Endothelial cell (in vitro differentiated cells): ENCODE data around the gene IFNA1. TPM values are rescaled to one million over a fixed set of nuclear protein-coding genes. Genes with fewer than 3 reads are reported as not detected.

ENCODE experiments used
- DNase-seq: peaks from one replicate; pipeline ENCODE4 v3.0.0; 2021; ENCODE audit warnings: low spot score
- H3K27ac Mint-ChIP-seq: one replicate; pipeline ENCODE4 v1.8.0; 2021; ENCODE audit warnings: mixed read lengths, inconsistent platforms; ENCODE audit not compliant: unreplicated experiment
- H3K27me3 Mint-ChIP-seq: one replicate; pipeline ENCODE4 v1.8.0; 2021; ENCODE audit warnings: mild to moderate bottlenecking, moderate library complexity, mixed read lengths, inconsistent platforms; ENCODE audit not compliant: unreplicated experiment
- H3K36me3 Mint-ChIP-seq: one replicate; pipeline ENCODE4 v1.8.0; 2021; ENCODE audit warnings: mild to moderate bottlenecking, low read depth, mixed read lengths, inconsistent platforms; ENCODE audit not compliant: unreplicated experiment
- H3K4me1 Mint-ChIP-seq: one replicate; pipeline ENCODE4 v1.8.0; 2021; ENCODE audit warnings: mild to moderate bottlenecking, mixed read lengths, inconsistent platforms; ENCODE audit not compliant: unreplicated experiment
- H3K4me3 Mint-ChIP-seq: one replicate; pipeline ENCODE4 v1.8.0; 2021; ENCODE audit warnings: mild to moderate bottlenecking, mixed read lengths, inconsistent platforms; ENCODE audit not compliant: unreplicated experiment
- H3K9me3 Mint-ChIP-seq: one replicate; pipeline ENCODE4 v1.8.0; 2021; ENCODE audit warnings: mixed read lengths, inconsistent platforms; ENCODE audit not compliant: unreplicated experiment
- total RNA-seq: library from RNA; stranded (reverse); fragmentation: NEBNext Ultra II Directional; extraction: Animal tissue kit (Norgen Biotek cat#: 25700); gene quantifications from one replicate; pipeline ENCODE4 v1.2.1, GENCODE V29; 2021; ENCODE audit not compliant: unreplicated experiment
- TF ChIP-seq, protein P1 (sequence below): fragments of 200-600 bp; sonication (generic); IDR thresholded peaks from one replicate; pipeline ENCODE4 v1.5.0; 2021; ENCODE audit warnings: antibody characterized with exemption; ENCODE audit not compliant: unreplicated experiment

IFNA1 gene
- total RNA-seq, 1 donor from 2014 or later = not detected

DNA sequence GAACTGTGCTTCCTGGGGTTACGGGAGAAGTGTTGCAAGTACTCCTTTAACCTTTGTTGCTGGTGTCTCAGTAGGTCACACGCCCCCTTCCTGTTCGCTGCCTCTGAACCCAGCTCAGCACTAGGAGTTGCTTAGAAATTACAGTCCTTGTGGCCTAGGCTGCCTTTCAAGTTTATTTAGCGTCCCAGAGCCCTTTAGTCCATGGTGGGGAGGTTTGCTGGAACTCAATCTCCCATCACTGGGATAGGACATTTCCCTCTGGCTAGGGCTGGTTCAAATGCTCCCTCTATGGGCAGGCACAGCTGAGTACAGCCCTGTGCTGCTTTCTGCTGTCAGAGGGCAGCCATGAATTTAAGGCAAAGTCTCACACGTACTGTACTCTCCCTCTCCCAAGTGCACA is 26.6 kb upstream of the IFNA1 start:
- Mint-ChIP-seq H3K27me3 (no peaks in the 10 kb centered on the region), H3K36me3 (no peaks in the 10 kb centered on the region), H3K4me3 (no peak overlapping the region), H3K27ac (no peak overlapping the region), H3K4me1 (no peaks in the 10 kb centered on the region), H3K9me3 (no peaks in the 10 kb centered on the region)
- peak; percentile 9 for DNase-seq
- TF ChIP-seq, protein P1, sequence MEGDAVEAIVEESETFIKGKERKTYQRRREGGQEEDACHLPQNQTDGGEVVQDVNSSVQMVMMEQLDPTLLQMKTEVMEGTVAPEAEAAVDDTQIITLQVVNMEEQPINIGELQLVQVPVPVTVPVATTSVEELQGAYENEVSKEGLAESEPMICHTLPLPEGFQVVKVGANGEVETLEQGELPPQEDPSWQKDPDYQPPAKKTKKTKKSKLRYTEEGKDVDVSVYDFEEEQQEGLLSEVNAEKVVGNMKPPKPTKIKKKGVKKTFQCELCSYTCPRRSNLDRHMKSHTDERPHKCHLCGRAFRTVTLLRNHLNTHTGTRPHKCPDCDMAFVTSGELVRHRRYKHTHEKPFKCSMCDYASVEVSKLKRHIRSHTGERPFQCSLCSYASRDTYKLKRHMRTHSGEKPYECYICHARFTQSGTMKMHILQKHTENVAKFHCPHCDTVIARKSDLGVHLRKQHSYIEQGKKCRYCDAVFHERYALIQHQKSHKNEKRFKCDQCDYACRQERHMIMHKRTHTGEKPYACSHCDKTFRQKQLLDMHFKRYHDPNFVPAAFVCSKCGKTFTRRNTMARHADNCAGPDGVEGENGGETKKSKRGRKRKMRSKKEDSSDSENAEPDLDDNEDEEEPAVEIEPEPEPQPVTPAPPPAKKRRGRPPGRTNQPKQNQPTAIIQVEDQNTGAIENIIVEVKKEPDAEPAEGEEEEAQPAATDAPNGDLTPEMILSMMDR = no peak

DNA sequence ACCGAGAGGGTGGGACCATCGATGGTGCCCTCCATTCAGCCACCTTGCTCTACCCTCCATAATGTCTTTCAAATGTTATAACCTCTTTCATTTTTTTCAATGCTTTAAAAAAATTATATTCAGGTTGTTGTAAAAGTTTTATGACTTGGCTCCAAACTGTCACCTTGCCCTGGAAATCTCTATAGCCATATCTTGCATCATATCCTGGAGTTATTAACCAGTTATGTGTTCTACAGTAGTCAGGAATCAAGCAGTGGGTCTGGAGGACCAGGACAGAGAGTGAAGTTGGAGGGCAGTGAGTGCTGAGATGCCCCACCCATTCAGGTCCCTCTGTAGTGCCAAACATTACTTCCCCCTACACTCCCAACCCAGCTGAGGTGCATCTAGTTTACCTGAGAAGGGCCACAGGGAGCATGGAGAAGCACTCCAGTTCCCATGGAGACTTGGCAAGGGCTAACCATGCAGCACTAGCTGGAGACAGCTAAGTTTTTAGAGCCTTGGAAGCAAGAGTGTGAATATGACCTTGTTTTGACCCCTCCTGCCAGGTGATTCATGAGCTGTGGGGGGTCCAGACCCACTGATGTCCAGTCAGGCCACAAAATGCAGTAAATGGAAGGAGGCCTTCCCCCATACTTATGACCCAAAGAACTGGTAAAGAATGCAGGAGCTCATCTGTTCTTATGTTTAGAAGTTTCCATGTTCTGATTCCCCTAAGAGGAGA is 25.9 kb upstream of the IFNA1 start:
- H3K27ac Mint-ChIP-seq = no peak overlapping the region
- no peaks in the 10 kb centered on the region for H3K4me1 Mint-ChIP-seq
- no peak for DNase-seq
- no peaks in the 10 kb centered on the region for H3K27me3 Mint-ChIP-seq
- TF ChIP-seq, protein P1 = no peak
- H3K36me3 Mint-ChIP-seq = no peaks in the 10 kb centered on the region
- H3K4me3 Mint-ChIP-seq = no peak overlapping the region
- H3K9me3 Mint-ChIP-seq = no peaks in the 10 kb centered on the region

DNA sequence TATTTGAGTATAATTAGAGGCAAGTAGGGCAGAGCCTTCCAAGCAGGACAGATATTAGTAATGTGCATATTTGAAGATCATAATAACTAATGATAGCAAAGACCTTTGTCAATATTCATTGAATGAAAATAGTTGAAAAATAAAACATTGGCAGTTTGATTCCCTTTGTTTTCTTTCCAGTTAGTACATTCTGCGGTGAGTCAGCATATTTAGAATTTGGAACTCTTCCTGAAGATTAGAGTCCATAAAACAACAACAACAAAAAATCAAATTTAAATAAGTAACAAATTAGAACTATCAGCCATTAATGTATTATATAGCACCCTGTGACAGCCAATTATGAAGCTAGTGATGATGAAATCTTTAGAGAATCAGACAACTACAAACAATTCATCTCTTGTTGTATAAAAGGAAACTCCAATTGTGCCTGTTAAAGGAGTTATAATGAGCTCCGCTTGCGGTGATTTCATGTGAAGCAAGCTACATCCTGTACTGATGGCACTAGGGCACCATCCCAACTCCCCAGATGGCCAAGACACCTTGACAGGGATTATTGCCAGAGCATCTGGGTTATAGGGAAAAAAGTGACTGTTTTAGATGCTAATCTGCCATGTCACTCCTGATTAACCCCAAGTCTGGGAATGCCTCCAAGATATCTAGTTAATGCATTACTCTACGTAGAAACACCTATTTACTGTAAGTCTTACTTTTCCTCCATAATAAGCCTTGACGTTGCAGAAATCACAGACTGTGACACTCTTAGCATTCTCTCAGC is 24.6 kb upstream of the IFNA1 start:
- DNase-seq = no peak
- Mint-ChIP-seq H3K9me3 (no peaks in the 10 kb centered on the region), H3K27ac (no peak overlapping the region), H3K27me3 (no peaks in the 10 kb centered on the region), H3K4me1 (no peaks in the 10 kb centered on the region), H3K4me3 (no peak overlapping the region), H3K36me3 (no peaks in the 10 kb centered on the region)
- TF ChIP-seq, protein P1 = no peak

DNA sequence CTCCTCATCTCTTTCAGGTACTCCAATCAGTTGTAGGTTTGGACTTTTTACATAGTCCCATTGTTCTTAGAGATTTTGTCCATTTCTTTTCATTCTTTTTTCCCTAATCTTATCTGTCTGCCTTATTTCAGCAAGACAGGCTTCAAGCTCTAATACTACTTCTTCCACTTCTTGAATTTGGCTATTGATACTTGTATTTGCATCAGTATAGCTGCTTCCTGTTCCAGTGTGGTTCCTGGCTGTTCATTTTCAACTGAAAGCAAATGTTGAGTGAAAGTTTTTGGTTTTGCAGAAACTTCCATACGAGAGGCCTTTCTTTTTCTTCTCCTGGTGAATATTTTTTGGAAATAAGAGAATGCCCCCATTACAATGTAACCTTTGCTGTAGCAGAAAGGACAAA is 12.0 kb upstream of the IFNA1 start:
- Mint-ChIP-seq H3K9me3 (no peaks in the 10 kb centered on the region), H3K27ac (peak overlapping the region; percentile 11), H3K27me3 (no peaks in the 10 kb centered on the region), H3K4me3 (no peak overlapping the region), H3K4me1 (peaks cover 9% of the 10 kb centered on the region), H3K36me3 (no peaks in the 10 kb centered on the region)
- no peak for DNase-seq
- TF ChIP-seq, protein P1 = no peak

DNA sequence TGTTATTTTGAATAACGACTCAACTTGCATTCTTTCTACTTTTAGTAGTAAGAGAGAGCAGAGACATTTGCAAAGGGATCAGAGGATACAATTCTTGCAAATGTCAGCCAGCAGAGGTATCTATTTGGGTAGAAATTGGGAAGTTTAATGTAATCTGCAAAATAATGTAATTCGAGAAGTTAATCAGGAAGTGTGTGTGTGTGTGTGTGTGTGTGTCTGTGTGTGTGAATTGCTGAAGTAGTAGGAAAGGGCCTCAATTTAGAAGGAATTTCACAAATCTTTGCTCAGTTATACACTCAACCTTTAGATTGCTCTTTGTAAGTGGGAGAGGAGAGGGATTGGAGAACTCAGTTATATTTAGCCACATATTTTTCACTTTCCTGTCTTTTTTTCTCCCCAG is 11.0 kb upstream of the IFNA1 start:
- TF ChIP-seq, protein P1 = no peak
- Mint-ChIP-seq H3K9me3 (no peaks in the 10 kb centered on the region), H3K27me3 (no peaks in the 10 kb centered on the region), H3K4me3 (no peak overlapping the region), H3K4me1 (peaks cover 9% of the 10 kb centered on the region), H3K27ac (no peak overlapping the region), H3K36me3 (no peaks in the 10 kb centered on the region)
- DNase-seq = no peak
